ENCODE data around the gene ANO4.

Gene ANO4

DNA sequence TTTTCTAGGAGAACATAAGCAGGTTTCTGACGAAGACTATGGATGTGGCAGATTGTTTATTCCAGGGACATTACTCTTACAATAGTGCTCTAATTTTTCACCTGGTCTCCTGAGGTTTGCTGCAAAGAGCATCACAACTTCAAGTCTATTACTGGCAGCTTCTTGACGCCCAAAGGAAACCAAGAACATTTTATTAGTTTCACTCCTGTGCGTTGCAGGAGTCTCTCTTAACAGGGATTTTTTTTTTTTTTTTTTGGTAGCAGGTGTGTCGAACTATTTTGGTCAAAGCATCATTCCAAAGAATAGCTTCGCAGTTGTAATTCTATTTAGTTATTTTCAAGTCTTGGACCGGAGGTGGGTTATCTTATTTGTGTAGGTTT, 1.2 kb downstream of the ANO4 start:
- TF ChIP-seq, protein P1, sequence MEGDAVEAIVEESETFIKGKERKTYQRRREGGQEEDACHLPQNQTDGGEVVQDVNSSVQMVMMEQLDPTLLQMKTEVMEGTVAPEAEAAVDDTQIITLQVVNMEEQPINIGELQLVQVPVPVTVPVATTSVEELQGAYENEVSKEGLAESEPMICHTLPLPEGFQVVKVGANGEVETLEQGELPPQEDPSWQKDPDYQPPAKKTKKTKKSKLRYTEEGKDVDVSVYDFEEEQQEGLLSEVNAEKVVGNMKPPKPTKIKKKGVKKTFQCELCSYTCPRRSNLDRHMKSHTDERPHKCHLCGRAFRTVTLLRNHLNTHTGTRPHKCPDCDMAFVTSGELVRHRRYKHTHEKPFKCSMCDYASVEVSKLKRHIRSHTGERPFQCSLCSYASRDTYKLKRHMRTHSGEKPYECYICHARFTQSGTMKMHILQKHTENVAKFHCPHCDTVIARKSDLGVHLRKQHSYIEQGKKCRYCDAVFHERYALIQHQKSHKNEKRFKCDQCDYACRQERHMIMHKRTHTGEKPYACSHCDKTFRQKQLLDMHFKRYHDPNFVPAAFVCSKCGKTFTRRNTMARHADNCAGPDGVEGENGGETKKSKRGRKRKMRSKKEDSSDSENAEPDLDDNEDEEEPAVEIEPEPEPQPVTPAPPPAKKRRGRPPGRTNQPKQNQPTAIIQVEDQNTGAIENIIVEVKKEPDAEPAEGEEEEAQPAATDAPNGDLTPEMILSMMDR (IDR thresholded peaks at IDR 0.05; ENCODE audit: low read depth, low read length) = no peak
- no peak for DNase-seq (ENCODE audit: extremely low read depth, low read depth)

DNA sequence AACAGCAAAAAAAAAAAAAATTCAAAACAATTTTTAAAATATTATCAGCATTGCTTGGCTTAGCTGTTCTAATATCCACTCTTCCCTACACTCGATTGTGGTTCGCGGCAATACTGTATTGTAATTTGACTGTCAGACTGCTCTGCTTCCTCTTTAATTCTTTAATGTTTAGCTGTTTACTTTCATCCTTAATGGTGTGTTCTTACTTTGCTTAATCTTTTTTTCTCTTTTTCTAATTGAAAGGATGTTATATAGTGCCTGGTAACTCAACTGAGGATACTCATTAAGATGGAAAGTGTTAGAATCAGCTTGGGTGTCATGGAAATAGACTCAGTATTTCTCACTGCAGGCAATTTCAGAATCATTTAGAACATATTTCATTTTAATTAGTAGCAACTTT, 2.0 kb downstream of the ANO4 start:
- TF ChIP-seq, protein P1 (IDR thresholded peaks at IDR 0.05; ENCODE audit: low read depth, low read length) = no peak
- DNase-seq (ENCODE audit: extremely low read depth, low read depth) = no peak

DNA sequence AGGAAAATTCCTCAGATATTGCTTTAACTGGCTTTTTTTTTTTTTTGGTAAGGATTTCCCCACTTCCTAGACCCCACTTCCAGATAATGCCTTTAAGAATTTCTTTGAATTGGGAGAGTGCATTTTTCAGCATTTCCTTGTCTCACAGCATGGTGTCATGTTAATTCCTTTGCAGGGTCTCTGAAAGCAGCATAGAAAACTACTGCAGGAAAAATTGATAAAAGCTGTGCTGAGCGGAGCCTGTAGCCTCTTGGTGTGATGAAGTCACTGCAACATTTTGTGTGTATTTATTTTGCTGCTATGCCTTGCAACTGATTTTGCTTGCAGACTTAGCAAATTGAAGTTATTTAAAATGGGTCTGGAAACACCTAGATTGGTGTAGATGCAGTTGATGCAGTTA, 2.7 kb downstream of the ANO4 start:
- TF ChIP-seq, protein P1 (IDR thresholded peaks at IDR 0.05; ENCODE audit: low read depth, low read length) = no peak
- no peak for DNase-seq (ENCODE audit: extremely low read depth, low read depth)

DNA sequence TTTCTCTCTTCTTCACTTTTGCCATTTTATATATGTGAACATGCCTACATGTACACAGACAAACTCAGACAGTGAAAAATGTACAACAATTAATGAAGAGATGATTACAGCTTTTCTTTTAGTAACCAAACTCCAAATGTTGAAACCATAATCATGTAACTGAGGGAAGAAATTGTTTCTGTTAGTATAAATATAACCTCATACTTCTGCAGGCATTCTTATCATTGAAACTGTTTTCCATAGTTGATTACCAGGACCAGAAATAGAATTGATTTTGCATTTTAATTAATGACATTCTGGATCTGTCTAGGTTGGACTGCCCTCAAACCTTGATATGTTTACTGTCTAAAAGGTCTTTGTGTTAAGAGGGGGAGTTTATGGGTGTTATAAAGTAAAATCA, 3.2 kb downstream of the ANO4 start:
- no peak for DNase-seq (ENCODE audit: extremely low read depth, low read depth)
- TF ChIP-seq, protein P1 (IDR thresholded peaks at IDR 0.05; ENCODE audit: low read depth, low read length) = no peak

DNA sequence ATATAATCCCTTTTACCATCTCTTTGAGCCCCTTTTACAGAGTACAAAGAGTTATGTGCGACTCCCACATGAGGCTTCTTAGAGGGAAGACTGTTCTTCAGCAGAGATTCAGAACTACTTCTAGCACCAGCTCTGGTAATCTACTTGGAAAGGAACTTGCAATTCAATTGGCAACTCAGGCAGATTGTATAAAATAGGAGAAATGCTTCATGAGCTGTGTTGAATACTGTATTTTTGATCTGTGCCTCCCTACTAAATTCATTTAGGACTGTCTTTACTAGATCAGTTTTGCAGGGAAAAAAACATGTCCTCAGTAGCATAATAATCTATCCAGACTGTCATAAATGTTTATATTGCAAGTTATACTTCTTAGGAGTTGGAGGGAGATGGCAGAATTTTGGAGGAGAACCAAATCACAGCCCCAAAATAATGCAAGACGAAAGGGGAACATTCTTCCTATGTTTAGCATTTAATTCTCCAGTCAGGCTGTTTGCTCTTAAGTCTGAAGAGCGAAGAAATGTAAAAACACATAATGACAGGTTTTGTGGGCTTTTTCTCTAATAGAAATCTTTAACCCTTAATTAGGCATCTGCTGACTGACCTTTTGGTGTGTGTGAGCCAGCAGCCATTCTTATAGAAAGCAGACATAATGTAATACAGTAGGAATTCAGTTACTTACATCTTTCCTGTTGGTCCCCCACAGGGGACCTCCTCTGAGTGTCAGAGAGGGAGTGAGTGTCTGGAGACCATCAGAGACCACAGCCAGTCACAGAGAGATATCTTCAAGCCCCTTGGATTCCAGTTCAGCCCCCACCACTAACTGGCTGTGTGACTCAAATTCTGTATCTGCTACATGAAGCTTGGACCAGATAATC, 3.9 kb downstream of the ANO4 start:
- DNase-seq (ENCODE audit: extremely low read depth, low read depth) = no peak

DNA sequence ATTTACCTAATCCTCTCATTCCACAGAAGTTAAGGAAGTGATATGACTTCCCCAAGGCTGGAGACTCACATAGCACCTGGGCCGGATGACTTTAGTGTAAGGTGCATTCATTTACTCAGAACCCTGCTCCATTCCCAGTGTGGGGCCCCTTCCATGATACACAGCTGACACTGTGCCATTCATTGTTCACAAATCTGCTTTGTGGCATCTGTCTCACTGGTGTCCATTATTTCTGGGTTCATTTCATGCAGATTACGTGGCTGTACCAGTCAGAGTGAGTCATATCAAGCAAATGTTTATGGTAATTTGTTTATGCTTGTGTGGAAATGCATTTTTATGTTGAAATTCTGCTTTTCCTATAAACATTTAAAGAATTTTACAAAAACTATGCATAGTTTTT, 5.2 kb downstream of the ANO4 start:
- DNase-seq (ENCODE audit: extremely low read depth, low read depth) = no peak
- TF ChIP-seq, protein P1 (IDR thresholded peaks at IDR 0.05; ENCODE audit: low read depth, low read length) = no peak

More for the DNA sequence above, 3.9 kb downstream of the ANO4 start:
- TF ChIP-seq, protein P1 (IDR thresholded peaks at IDR 0.05; ENCODE audit: low read depth, low read length) = no peak

DNA sequence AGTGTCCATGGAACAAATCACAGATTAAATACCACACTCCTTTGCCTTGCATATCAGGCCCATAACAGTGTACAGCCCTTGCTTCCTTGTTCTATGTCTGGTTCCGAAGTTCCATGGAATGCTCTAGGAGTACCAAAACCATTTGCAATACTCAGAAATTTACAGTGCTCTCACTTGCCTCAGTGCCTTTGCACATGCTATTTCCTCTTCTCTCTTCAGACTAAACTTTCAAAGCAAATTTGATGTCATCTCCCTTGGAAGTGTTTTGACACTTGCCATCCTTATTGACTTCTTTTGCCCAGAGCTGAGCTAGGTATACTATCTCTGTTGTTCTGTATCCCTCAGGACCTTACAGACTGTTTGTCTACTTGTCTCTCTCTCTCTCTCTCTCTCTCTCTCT, 6.1 kb downstream of the ANO4 start:
- TF ChIP-seq, protein P1 (IDR thresholded peaks at IDR 0.05; ENCODE audit: low read depth, low read length) = no peak
- DNase-seq (ENCODE audit: extremely low read depth, low read depth) = no peak

Data from AG09319 (cell line).